HFF-Myc (cell line): ENCODE data around the gene NEDD9.

ENCODE experiments used
- DNase-seq: peaks from one replicate; pipeline ENCODE4 v3.0.0-alpha.2; 2011; ENCODE audit warnings: low read depth; ENCODE audit errors: extremely low read depth
- H3K4me3 ChIP-seq: replicated peaks from 2 replicates; pipeline ENCODE4 v1.5.1; 2011; ENCODE audit warnings: low read depth, mild to moderate bottlenecking, control low read depth, low read length
- TF ChIP-seq, protein P1 (sequence below): IDR thresholded peaks from 2 replicates; pipeline ENCODE4 v1.5.1; 2012; ENCODE audit warnings: mild to moderate bottlenecking, low read depth, low read length, control low read depth; ENCODE audit errors: missing control alignments

The NEDD9 gene

DNA sequence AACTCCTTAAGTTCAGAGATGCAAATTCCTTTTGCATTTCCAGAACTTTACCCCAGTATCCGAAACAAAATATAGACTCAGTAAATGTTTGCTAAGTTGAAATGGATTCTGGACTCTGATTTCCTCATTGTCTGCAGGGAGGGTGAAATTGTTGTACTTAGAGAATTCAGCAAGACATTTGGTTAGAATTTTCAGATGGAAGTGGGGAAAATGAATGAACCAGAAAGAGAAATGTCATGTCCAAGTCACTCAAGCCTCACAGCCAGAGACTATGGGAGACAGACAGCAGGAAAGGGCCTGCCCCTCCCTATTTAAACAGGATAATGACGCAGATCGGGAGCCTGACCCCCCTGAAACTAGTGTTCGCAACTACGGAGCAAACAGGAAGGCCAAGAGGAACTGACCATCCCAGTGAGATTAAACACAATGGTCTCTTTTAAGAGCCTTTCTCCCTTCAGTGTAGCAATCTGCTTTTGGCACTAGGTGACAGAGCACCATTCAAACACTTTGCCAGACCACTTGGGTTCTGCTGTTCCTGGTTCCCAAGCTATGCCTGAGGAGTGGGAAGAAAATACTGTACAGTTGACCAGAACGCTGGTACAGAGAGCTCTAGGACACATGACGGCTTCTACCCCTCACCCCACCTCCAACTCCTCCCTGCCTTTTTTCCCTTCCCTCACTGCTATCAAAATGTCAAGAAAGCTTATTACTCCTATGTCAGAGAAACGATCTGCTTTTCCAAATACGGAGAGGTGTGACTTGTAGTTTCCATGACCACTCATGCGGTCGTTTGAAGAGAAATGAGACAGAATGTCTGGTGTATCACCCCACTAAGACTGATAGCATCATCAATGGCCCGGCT lies 13.7 kb downstream of the NEDD9 start:
- TF ChIP-seq, protein P1, sequence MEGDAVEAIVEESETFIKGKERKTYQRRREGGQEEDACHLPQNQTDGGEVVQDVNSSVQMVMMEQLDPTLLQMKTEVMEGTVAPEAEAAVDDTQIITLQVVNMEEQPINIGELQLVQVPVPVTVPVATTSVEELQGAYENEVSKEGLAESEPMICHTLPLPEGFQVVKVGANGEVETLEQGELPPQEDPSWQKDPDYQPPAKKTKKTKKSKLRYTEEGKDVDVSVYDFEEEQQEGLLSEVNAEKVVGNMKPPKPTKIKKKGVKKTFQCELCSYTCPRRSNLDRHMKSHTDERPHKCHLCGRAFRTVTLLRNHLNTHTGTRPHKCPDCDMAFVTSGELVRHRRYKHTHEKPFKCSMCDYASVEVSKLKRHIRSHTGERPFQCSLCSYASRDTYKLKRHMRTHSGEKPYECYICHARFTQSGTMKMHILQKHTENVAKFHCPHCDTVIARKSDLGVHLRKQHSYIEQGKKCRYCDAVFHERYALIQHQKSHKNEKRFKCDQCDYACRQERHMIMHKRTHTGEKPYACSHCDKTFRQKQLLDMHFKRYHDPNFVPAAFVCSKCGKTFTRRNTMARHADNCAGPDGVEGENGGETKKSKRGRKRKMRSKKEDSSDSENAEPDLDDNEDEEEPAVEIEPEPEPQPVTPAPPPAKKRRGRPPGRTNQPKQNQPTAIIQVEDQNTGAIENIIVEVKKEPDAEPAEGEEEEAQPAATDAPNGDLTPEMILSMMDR: no peak
- H3K4me3 ChIP-seq: no peak overlapping the region
- no peak for DNase-seq

DNA sequence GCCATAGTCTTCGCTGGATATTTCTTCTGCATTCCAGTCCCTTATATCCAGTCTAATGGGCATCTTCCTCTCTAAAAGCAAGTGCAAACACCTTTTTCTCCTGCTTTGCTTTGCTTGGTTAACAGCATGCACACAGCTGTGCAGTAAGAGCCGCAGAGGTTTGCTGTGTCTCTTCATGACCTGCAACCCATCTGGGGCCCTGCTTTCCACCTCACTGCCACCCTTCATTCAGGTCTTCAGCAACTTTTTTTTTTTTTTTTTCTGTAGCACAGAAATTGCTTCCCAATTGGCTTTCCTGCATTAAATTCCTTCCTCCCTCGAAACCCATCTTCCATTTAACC lies 14.4 kb downstream of the NEDD9 start:
- no peak overlapping the region for H3K4me3 ChIP-seq
- TF ChIP-seq, protein P1: no peak
- no peak for DNase-seq

DNA sequence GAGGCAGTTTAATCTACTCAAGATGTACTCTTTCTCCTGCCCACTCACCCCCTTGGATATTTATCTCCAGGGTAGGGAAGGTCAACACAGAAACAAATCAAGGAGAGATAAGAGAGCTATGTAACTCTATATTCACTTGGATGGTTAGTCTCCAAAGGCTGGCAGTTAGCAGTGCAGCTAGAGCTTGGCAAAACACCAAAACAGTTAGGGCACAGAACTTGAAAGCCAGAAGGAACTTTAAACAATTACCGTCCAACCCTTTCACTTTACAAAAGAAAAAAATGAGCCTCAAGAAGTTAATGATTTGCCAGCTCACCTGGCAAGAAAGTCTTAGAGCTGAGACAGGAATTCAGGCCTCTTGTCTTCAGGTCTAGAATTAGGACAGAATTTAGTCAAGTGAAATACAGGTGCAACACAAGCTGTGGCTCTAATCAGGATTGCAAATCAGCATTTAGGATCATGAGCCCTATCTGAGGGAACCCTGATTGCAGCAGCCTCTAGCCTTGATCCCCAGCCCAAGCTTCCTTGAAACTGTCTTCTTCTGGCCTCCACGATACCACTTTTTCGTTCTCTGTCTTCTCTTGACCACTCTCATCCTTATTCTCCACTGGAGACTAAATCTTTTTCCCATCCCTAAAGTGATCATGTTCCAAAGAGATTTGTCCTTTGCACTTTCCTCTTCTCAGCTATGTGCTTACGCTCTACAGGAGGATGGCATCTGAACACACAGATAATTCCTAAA lies 14.9 kb downstream of the NEDD9 start:
- DNase-seq: no peak
- TF ChIP-seq, protein P1: no peak
- H3K4me3 ChIP-seq: no peak overlapping the region

DNA sequence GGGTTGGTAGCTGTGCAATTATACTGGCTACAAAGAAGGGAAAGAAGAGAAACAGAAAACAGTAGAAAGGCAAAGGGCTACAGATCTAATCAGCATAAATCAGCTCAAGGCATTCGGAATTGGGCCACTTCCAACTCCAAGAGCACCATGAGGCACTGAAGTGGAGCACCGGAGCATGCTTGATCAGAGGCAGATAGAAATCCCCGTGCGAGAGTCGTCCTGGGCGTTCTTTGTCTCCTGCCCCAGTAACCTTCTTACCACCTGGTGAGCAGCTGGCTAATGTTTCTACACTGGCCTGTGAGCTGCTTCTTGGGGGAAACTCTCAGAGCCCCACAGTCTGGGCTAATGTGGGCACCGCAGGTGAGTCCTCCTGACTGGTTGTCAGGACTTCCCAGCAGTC lies 16.7 kb downstream of the NEDD9 start:
- TF ChIP-seq, protein P1: no peak
- H3K4me3 ChIP-seq: no peak overlapping the region
- DNase-seq: no peak

DNA sequence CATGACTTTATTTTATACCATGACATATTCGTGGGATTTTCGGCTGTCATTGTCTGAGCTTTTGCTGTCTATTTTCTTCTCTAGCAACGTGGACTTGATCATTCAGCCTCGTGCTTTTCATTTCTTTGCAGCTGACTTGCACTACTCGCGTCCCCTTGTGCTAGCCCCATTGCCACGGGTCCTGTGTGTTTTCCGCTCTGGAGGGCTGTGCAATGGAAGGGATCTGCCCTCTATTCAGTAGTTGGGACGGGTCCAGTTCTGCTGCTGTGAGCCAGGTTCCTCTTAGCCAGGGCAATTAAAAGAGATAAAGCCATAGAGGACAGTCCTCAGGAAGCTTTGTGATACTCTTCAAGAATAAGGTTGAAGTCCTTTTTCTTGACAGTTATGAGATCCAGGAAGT lies 17.6 kb downstream of the NEDD9 start:
- DNase-seq: no peak
- H3K4me3 ChIP-seq: no peak overlapping the region
- TF ChIP-seq, protein P1: no peak

DNA sequence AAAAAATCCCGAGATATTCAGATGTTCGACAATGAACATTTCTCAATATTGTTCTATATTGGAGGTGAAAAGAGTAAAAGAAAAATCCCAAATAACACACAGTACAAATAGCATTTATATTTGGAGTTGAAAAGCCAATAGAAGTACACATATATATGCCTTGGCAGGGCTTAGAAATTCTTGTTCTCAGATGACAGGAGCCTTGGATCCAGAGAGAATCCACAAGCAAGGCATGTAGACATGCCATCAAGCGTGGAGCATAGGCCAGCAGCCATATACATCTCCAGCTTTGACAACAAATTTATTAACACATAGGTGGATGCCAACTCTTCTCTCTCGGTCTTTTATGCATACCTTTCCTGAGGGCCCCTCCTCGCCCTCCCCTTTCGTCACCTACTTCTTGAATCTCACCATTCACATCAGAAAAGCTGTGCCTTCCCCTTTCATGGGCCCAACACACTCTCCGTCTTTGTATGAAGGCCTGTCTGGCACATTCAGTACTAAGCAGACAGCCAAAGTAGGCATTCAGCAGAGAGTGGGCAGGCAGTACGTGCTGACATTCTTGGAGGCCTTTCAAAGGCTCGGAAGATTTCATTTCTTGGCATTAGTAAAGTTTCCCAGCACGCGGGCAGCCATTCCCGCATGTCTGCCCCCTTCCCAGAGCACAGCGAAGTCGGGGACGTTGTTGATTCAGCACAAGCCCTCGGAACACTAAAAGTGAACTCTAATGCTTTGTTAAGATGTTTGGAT lies 18.2 kb downstream of the NEDD9 start:
- TF ChIP-seq, protein P1: no peak
- DNase-seq: no peak

More for the DNA sequence above, 18.2 kb downstream of the NEDD9 start:
- no peak overlapping the region for H3K4me3 ChIP-seq
